Measurements from ENCODE around the gene EXOSC5.
"Not testable (repeated sequence)": the region's sequence is repeated elsewhere in the genome, so short reads cannot be mapped to it uniquely, and the experiment has no call there.

The EXOSC5 gene

GRCh38 chr19:41403181-41403970 is 6.2 kb upstream of the EXOSC5 start:
- DNase-seq, result no peak

GRCh38 chr19:41402010-41402409 is 4.9 kb upstream of the EXOSC5 start:
- no peak for DNase-seq

- no peak for DNase-seq
These were observed 4.3 kb upstream of the EXOSC5 start for GRCh38 chr19:41401483-41401882.

GRCh38 chr19:41399525-41399924 is 2.4 kb upstream of the EXOSC5 start:
- DNase-seq, result no peak

- DNase-seq, result no peak
These were observed 1.9 kb upstream of the EXOSC5 start for GRCh38 chr19:41399091-41399490.

GRCh38 chr19:41398598-41398997 is 1.4 kb upstream of the EXOSC5 start:
- DNase-seq, result no peak

- no peak for DNase-seq
These were observed 875 bp upstream of the EXOSC5 start for GRCh38 chr19:41398050-41398418.

GRCh38 chr19:41395355-41395754 is 1.8 kb downstream of the EXOSC5 start:
- DNase-seq, result no peak

GRCh38 chr19:41392775-41393174 is 4.4 kb downstream of the EXOSC5 start:
- DNase-seq, result no peak

GRCh38 chr19:41391618-41392017 is 5.5 kb downstream of the EXOSC5 start:
- DNase-seq, result no peak

- no peak for DNase-seq
These were observed 10.7 kb downstream of the EXOSC5 start for GRCh38 chr19:41386442-41386841.

GRCh38 chr19:41384351-41384750 is 12.8 kb downstream of the EXOSC5 start:
- DNase-seq, result no peak

GRCh38 chr19:41381536-41381935 is 15.6 kb downstream of the EXOSC5 start:
- DNase-seq, result not testable (repeated sequence)

GRCh38 chr19:41377977-41378709 is 19.0 kb downstream of the EXOSC5 start:
- DNase-seq, result no peak

- no peak for DNase-seq
These were observed 20.2 kb downstream of the EXOSC5 start for GRCh38 chr19:41376998-41377365.

- peak; percentile 66 for DNase-seq
These were observed 20.7 kb downstream of the EXOSC5 start, which contains the start of gene TMEM91 for GRCh38 chr19:41376241-41376997. TMEM91 (plus strand) TSS chr19:41376533; CDS start chr19:41378310, 1,777 bp downstream.

- peak; percentile 91 for DNase-seq
These were observed 23.2 kb downstream of the EXOSC5 start for GRCh38 chr19:41373993-41374392.

- no peak for DNase-seq
These were observed 24.7 kb downstream of the EXOSC5 start for GRCh38 chr19:41372501-41372900.

- no peak for DNase-seq
These were observed 25.6 kb downstream of the EXOSC5 start for GRCh38 chr19:41371541-41371940.

- DNase-seq, result not testable (repeated sequence)
These were observed 26.0 kb downstream of the EXOSC5 start for GRCh38 chr19:41371119-41371518.

- no peak for DNase-seq
These were observed 27.4 kb downstream of the EXOSC5 start for GRCh38 chr19:41369769-41370168.

- no peak for DNase-seq
These were observed 29.3 kb downstream of the EXOSC5 start for GRCh38 chr19:41367848-41368301.

GRCh38 chr19:41366089-41366488 is 31.1 kb downstream of the EXOSC5 start:
- no peak for DNase-seq
